Neural cell (in vitro differentiated cells): ENCODE measurements around the gene MSANTD3. TPM values are rescaled to one million over a fixed set of nuclear protein-coding genes. Genes with fewer than 3 reads are reported as not detected.

ENCODE experiments used
- H2AFZ ChIP-seq: fragments of 200-600, 300-800 bp; sonication (generic), shearing (Covaris generic); 2 replicates; pipeline ENCODE4 v1.6.0; 2014; ENCODE audit warnings: low read depth, mild to moderate bottlenecking, antibody characterized with exemption, low read length, moderate library complexity
- H3F3A ChIP-seq: fragments of 200-600 bp; shearing (Covaris generic); 2 replicates; pipeline ENCODE4 v1.6.1; 2016; ENCODE audit warnings: mild to moderate bottlenecking, moderate library complexity, mixed read lengths, antibody characterized with exemption, low read length; ENCODE audit not compliant: insufficient read depth, poor library complexity, severe bottlenecking
- H3K27ac ChIP-seq: fragments of 200-600, 300-800 bp; sonication (generic), shearing (Covaris generic); 2 replicates; pipeline ENCODE4 v1.5.1; 2014; ENCODE audit warnings: mild to moderate bottlenecking, low read length, moderate library complexity
- H3K27me3 ChIP-seq: fragments of 300-800, 200-600 bp; sonication (generic), shearing (Covaris generic); 2 replicates; pipeline ENCODE4 v1.6.0; 2014; ENCODE audit warnings: mild to moderate bottlenecking, low read depth, low read length, moderate library complexity; ENCODE audit not compliant: insufficient read depth
- H3K36me3 ChIP-seq: fragments of 300-800, 200-600 bp; sonication (generic), shearing (Covaris generic); 2 replicates; pipeline ENCODE4 v1.5.1; 2014; ENCODE audit warnings: mild to moderate bottlenecking, antibody characterized with exemption, low read length, moderate library complexity; ENCODE audit not compliant: insufficient read depth
- H3K4me2 ChIP-seq: fragments of 300-800, 200-600 bp; sonication (generic), shearing (Covaris generic); 2 replicates; pipeline ENCODE4 v1.6.0; 2014; ENCODE audit warnings: mild to moderate bottlenecking, low read length
- H3K4me3 ChIP-seq: fragments of 300-800, 200-600 bp; sonication (generic), shearing (Covaris generic); 2 replicates; pipeline ENCODE4 v1.5.1; 2014; ENCODE audit warnings: mild to moderate bottlenecking, low read length, moderate library complexity
- H3K79me2 ChIP-seq: fragments of 200-600 bp; shearing (Covaris generic); replicated peaks from 2 replicates; pipeline ENCODE4 v1.6.0; 2014; ENCODE audit warnings: mild to moderate bottlenecking, low read length, moderate library complexity; ENCODE audit not compliant: insufficient read depth
- H3K9ac ChIP-seq: fragments of 300-800, 200-600 bp; sonication (generic), shearing (Covaris generic); 2 replicates; pipeline ENCODE4 v1.6.1; 2016; ENCODE audit warnings: mild to moderate bottlenecking, low read length, mixed read lengths
- H3K9me2 ChIP-seq: fragments of 200-600 bp; shearing (Covaris generic); 2 replicates; pipeline ENCODE4 v1.6.1; 2016; ENCODE audit warnings: mild to moderate bottlenecking, low read length, mixed read lengths; ENCODE audit not compliant: insufficient read depth
- H3K9me3 ChIP-seq: fragments of 200-600, 300-800 bp; sonication (generic), shearing (Covaris generic); 2 replicates; pipeline ENCODE4 v1.6.1; 2016; ENCODE audit warnings: mild to moderate bottlenecking, mixed run types, low read length, moderate library complexity, mixed read lengths
- H4K20me1 ChIP-seq: fragments of 200-600 bp; shearing (Covaris generic); 2 replicates; pipeline ENCODE4 v1.6.1; 2016; ENCODE audit warnings: mild to moderate bottlenecking, mixed run types; ENCODE audit not compliant: insufficient read depth
- EZH2 ChIP-seq: fragments of 200-600, 300-800 bp; shearing (Covaris generic), sonication (generic); IDR thresholded peaks from 2 replicates; pipeline ENCODE4 v1.6.1; 2014; ENCODE audit warnings: antibody characterized with exemption, low read length, borderline replicate concordance, mild to moderate bottlenecking; ENCODE audit not compliant: insufficient read depth, poor library complexity, severe bottlenecking
- MXI1 ChIP-seq: fragments of 450-650 bp; conservative IDR thresholded peaks from 2 replicates; pipeline ENCODE4 v1.6.1; 2014; ENCODE audit warnings: antibody characterized with exemption, mild to moderate bottlenecking; ENCODE audit not compliant: poor library complexity, severe bottlenecking
- SMC3 ChIP-seq: fragments of 450-650 bp; conservative IDR thresholded peaks from 2 replicates; pipeline ENCODE4 v1.6.1; 2014; ENCODE audit warnings: antibody characterized with exemption, mild to moderate bottlenecking, moderate library complexity; ENCODE audit not compliant: poor library complexity
- TAF1 ChIP-seq: IDR thresholded peaks from 2 replicates; pipeline ENCODE4 v1.6.1; 2012; ENCODE audit warnings: low read depth
- polyA plus RNA-seq: library from polyadenylated mRNA; depleted of rRNA; stranded (reverse); fragments of >200 nt; gene quantifications from 2 replicates; pipeline ENCODE4 v1.2.3, GENCODE V29; 2014
- TF ChIP-seq, protein P1 (sequence below): IDR thresholded peaks from 2 replicates; pipeline ENCODE4 v1.6.1; 2012; ENCODE audit warnings: borderline replicate concordance

Gene MSANTD3
- polyA plus RNA-seq, 1 donor from 2014 or later: 82.6 TPM

- no peaks in the 10 kb centered on the region for H3K9me2 ChIP-seq
- H3K36me3 ChIP-seq: peaks cover 7% of the 10 kb centered on the region
- no peaks in the 10 kb centered on the region for H4K20me1 ChIP-seq
- H3K27me3 ChIP-seq: no peaks in the 10 kb centered on the region
- H3K9ac ChIP-seq: no peak overlapping the region
- no peaks in the 10 kb centered on the region for H3K9me3 ChIP-seq
- H2AFZ ChIP-seq: no peak overlapping the region
- no peak overlapping the region for H3K4me3 ChIP-seq
- no peaks in the 10 kb centered on the region for H3F3A ChIP-seq
- H3K4me2 ChIP-seq: no peak overlapping the region
- H3K27ac ChIP-seq: no peak overlapping the region
- no peak for TF ChIP-seq EZH2
- no peak for TF ChIP-seq SMC3
- TF ChIP-seq TAF1: no peak
- no peak for TF ChIP-seq MXI1
- TF ChIP-seq, protein P1, sequence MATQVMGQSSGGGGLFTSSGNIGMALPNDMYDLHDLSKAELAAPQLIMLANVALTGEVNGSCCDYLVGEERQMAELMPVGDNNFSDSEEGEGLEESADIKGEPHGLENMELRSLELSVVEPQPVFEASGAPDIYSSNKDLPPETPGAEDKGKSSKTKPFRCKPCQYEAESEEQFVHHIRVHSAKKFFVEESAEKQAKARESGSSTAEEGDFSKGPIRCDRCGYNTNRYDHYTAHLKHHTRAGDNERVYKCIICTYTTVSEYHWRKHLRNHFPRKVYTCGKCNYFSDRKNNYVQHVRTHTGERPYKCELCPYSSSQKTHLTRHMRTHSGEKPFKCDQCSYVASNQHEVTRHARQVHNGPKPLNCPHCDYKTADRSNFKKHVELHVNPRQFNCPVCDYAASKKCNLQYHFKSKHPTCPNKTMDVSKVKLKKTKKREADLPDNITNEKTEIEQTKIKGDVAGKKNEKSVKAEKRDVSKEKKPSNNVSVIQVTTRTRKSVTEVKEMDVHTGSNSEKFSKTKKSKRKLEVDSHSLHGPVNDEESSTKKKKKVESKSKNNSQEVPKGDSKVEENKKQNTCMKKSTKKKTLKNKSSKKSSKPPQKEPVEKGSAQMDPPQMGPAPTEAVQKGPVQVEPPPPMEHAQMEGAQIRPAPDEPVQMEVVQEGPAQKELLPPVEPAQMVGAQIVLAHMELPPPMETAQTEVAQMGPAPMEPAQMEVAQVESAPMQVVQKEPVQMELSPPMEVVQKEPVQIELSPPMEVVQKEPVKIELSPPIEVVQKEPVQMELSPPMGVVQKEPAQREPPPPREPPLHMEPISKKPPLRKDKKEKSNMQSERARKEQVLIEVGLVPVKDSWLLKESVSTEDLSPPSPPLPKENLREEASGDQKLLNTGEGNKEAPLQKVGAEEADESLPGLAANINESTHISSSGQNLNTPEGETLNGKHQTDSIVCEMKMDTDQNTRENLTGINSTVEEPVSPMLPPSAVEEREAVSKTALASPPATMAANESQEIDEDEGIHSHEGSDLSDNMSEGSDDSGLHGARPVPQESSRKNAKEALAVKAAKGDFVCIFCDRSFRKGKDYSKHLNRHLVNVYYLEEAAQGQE: no peak
- H3K79me2 ChIP-seq: peaks cover 64% of the 10 kb centered on the region
These were observed 72.9 kb downstream of the MSANTD3 start for GRCh38 chr9:100499866-100500265.

Other genes starting within 250 kb of the MSANTD3 start
- gene TEX10, start 74.2 kb upstream of the MSANTD3 start, polyA plus RNA-seq: 26.2 and 30.5 TPM in 2 replicates
- gene TMEFF1, start 46.0 kb downstream of the MSANTD3 start, polyA plus RNA-seq: 273 and 295 TPM in 2 replicates
- gene CAVIN4, start 150.9 kb downstream of the MSANTD3 start, polyA plus RNA-seq: 14.5 and 15.3 TPM in 2 replicates